Measurements from ENCODE around the gene TAS1R3.

DNA sequence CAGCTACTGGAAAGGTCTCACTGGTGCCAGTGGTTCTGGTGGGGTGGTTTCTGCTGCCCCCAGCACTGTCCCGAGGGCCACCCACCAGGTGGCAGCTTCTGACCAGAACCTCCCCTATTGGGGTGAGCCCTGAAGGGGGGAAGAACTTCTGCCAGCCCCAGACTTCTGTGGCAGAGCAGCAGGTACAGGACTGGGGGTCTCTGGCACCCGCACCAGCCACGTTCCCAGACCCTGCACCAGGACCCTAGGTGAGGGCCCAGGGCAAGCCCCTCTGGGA is 21.0 kb upstream of the TAS1R3 start:
- TF ChIP-seq CTCF (IDR thresholded peaks at IDR 0.05) (no peak), EZH2 (IDR thresholded peaks at IDR 0.05) (no peak)
